ENCODE data around the gene LDLRAD1.
"Not testable (repeated sequence)": the region's sequence is repeated elsewhere in the genome, so short reads cannot be mapped to it uniquely, and the experiment has no call there.

The LDLRAD1 gene

DNA sequence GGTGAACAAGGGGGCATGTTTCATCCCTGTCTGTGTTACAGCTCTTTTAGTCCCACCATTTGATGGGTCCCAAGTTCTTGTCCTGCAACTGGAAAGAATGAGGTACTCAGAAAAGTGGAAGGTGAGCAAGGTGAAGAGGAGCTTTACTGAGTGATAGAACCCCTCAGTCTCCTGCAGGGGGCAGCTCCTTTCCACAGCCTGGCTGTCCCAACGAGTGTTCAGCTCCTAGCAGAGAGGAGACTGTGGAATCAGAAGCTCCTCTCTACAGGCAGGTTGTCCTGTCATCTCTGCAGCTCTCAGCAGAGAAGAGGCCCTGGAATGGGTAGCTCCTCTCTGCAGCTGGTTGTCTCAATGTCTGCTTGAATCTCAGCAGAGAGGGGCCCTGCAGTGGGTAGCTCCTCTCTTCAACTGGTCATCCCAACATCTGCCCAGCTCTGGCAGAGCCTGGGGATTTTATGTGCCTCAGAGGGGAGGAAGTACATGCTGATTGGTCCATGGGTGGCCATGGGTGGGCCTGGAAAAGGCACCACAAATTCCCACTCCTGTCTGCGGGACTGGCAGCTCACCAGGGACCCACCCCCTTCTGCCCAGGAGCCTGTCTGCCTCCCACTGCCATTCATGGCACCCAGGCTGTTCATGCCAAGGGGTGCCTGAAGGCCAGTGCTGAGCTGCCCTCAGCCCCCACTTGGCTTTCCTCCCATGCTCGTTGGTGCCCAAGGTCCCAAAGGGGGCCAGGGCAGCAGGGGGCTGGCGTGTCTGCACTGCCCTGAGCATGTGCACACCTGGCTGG lies 25.7 kb downstream of the LDLRAD1 start:
- no peak for DNase-seq

DNA sequence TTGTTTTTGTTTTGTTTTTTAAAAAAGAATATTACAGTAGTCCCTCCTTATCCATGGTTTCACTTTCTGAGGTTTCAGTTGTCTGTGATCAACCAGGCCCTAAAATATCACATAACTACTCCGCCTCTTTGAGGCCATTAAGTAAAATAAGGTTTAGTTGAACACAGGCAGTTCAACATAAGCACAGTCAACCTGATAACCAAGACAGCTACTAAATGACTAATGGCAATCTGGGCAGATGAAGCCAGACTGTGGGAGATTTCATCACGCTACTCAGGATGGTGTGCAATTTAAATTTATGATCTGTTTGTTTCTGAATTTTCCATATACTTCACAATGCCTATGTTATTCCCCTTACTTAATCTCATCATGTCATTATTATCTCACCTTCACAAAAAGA lies 30.1 kb downstream of the LDLRAD1 start:
- DNase-seq = no peak

DNA sequence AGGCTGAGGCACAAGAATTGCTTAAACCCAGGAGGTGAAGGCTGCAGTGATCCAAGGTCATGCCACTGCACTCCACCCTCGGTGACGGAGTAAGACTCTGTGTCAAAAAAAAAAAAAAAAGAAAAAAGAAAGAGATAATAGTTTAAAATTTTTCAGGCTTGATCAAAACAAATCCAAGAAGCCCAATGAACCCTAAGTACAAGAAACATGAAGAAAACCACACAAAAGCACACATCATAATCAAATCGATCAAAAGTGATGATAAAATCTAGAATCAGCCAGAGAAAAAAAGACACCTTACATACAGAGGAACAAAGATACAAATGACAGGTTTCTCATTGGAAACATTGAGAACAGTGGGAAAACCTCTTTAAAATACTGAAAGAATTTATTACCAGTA lies 31.5 kb downstream of the LDLRAD1 start:
- DNase-seq = no peak

DNA sequence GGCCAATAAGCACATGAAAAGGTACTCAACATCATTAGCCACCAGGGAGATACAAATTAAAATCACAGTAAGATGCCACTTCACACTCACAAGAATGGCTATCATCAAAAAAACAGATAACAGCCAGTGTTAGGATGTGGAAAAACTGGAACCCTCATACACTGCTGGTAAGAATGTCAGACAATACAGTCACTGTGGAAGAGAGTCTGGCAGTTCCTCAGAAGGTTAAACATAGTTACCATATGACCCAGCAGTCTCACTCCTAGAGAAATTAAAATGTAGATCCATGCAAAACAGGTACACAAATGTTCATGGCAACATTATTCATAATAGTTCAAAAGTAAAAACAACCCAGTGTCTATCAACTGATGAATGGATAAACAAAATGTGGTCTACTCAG lies 33.3 kb downstream of the LDLRAD1 start:
- DNase-seq = no peak

DNA sequence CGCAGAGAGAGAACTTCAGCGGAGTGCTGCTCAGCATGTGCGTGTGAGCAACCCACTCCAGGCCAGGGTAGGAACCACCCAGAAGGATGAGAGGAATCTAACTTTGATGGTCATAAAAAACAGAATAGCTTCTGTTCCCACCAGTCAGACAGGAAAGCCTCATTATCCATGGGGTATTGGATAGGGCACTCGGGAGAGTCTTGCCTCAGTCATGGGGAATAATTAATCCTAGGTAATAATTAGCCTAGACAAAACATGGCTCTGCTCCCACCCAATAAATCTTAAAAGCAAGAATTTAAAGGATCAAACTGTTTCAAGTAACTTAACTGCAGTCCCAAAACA lies 35.3 kb downstream of the LDLRAD1 start:
- no peak for DNase-seq

DNA sequence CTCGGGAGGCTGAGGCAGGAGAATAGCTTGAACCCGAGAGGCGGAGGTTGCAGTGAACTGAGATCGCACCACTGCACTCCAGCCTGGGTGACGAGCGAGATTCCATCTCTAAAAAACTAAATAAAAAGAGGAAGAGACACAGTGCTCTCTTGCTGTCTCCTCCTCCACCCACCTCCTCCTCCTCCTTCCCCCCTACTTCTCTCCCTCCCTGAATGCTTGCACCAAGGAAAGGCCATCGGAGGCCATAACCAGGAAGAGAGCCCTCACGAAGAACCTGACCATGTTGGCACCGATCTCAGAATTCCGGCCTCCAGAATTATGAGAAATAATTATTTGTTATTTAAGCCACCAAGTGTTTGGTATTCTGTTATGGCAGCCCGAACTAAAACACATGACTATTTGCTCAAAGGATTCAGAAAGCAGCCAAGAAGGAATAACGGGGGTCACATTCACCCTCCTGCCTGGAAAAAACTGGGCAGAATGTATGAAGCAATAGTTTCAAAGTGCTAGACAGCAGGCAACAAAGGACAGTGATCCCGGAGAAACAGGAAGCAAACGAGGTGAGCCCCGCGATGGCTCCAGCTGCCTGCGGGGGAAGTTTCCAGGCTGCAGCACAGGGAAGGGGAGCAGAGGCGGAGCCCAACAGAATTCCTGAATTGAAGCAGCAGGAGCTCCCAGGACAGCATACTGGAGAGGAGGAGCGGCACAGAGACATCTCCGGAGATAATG lies 35.8 kb downstream of the LDLRAD1 start:
- DNase-seq = no peak

DNA sequence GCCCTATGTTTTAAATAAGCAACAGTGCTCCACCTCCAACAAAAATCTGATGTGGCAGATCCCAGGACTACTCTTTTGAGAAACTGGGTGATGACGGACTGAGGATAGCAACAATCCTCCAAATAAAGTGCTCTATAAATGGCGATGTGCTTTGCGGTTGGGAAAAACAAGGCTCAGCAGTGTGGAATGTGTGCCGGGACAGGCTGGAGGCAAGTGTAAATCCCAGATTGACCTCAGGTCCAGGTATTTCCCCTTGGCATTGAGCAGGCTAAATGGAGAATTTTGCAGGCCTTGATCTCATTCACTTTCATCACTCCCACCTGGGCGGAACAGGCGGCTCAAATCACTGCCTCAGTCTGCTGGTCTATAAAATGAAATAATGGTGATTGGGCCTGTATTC lies 36.8 kb downstream of the LDLRAD1 start:
- no peak for DNase-seq

DNA sequence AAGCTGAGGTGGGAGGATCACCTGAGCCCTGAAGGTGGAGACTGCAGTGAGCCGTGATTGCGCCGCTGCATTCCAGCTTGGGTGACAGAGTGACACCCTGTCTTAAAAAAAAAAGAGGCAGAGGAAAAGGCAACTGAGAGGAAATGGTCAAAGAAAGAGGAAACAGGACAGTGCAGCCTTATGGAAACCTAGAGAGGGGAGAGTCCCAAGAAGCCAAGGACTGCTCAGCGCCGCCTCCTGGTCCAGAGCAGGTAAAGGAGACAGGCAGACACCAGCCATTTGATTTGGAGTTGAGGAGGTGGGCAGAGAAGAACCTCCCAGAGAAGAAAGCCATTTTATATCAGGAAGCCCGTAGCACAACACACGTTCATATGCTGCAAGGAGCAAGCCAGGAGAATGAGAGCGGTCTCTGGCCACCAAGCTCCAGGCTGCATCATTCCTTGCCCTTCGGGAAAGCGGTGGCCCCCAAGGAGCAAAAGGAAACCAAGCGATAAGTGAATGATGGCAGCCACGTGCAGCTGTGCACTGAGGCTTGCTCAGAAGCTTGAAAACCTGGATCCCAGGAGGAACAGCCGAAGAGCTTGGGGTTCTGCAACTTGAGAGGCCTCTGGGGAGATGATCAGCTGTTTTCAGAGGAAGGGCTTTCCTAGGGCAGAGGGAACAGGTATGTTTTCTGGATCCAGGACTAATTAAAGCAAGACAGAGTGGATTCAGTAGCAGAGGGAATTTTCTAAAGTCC lies 38.1 kb downstream of the LDLRAD1 start:
- no peak for DNase-seq

DNA sequence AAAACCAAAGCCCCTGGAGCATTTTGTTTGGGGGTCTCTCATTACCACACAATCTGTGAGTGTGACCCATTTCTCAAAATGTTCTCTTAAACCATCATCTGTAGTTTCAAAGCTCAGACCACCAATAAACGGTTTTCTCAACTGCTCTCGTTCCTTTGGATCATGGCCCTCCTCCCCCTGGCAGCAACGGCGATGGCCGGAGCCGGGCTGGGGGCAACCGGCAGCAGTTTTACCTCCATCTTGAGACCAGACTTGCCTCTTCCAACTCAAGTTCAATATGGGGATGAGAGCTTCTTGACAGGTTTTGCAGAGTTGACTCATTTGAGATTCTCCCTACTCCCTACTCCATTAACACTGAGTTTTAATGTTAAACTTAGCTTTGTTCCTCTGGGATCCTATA lies 42.1 kb downstream of the LDLRAD1 start:
- no peak for DNase-seq

DNA sequence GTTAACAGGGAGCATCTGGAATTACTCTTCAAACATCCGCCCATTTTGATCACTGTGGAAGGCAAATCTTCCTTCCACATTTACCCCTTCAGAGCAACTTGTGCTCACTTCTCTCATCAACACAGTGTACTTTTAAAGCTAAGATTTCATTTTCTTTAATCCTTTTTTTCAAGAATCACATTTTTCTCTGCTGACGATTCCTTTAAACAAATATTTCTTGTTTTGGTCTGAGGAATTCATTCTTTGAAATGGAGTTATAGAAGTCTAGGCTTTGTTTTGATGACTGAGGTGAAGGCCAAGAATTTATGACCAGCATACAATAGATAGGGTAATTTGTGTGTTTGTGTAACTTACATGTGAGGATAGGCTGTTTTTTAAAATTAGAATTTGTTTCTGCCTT lies 46.3 kb downstream of the LDLRAD1 start:
- DNase-seq = no peak

DNA sequence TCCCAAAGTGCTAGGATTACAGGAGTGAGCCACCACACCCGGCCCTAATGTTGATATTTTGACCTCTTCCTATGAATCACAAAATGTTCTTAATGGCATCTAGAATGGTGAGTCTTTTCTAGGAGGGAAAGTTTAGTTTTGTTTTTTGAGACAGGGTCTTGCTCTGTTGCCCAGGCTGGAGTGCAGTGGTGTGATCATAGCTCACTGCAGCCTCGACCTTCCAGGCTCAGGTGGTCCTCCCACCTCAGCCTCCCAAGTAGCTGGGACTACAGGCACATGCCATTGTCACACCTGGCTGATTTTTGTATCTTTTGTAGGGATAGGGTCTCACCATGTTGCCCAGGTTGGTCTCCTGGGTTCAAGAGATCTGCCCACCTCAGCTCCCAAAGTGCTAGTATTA lies 48.7 kb downstream of the LDLRAD1 start:
- not testable (repeated sequence) for DNase-seq

DNA sequence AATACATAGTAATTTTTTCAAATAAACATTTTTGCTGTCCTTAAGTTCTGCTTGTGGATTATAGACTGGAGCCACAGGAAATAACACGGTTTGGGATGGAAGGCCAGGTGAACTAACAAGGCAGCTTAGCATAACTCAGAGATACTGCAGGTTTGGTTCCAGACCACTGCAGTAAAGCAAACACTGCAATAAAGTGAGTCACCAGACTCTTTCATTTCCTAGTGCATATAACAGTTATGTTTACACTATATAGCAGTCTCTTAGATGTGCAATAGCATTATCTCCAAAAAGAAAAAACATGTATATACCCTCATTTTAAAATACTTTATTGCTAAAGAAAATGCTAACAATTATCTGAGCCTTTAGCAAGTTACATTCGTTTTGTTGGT lies 49.9 kb downstream of the LDLRAD1 start:
- DNase-seq = no peak

DNA sequence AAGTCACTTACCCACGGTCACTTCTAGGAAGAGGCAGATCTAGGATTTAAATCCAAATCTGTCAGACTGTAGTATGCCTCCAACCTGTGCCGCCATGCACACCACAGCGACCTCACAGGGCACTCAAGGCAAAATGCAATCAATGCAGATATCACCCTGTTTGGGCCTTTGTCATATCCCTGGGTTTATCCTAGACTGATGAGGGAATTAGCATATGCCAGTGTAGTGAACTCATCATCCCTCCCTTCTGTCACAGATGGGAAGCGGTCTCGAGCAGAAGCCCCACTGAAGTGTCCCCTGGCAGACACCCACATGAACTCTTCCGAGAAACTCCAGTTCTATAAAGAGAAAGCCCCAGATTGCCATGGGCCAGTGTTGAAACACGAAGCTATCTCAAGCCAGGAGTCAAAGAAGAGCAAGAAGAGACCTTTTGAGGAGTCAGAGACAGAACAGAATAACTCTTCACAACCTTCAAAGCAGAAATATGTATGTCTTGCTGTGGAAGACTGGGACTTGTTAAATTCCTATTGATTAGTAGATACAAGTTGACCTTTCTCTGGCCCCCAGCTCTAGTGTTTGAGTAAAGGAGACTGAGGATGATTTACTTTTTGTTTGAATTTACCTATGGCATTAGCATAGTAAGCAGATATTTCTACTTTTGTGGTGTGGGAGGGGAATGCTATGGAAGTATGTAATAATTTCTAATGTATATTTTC lies 50.4 kb downstream of the LDLRAD1 start:
- DNase-seq = no peak

DNA sequence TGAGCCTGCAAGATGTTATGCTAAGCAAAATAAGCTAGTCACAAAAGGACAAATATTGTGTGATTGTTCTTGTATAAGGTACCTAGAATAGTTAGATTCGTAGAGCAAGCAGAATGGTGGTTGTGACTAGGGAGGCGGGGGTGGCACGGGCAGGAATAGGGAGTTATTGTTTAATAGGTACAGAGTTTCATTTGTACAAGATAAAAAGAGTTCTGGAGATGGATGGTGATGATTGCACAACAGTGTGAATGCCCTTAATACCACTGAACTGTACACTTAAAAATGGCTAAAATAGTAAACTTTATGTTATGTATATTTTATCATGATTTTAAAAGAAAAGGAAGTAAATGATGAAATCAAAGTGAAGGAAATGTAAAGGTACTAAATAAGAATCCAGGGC lies 51.2 kb downstream of the LDLRAD1 start:
- no peak for DNase-seq

DNA sequence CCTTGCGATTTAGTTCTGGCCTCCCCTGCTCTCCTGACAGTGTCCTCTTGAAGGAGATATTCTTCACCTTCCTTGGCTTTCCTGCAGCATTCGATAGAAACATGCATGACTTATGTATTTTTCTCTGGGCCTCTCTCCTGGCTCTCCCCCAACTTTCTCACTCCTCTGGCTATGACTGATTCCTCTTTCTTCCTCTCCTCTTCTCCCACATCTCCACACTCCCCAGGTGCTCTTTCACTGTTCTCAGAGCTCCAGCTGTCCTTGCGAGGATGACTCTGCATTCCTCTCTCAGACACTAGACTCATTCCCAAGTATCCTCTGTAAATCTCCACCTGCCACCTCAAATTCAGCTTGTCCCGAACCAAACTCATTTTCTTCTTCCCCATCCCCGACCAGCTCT lies 53.9 kb downstream of the LDLRAD1 start:
- DNase-seq = no peak

DNA sequence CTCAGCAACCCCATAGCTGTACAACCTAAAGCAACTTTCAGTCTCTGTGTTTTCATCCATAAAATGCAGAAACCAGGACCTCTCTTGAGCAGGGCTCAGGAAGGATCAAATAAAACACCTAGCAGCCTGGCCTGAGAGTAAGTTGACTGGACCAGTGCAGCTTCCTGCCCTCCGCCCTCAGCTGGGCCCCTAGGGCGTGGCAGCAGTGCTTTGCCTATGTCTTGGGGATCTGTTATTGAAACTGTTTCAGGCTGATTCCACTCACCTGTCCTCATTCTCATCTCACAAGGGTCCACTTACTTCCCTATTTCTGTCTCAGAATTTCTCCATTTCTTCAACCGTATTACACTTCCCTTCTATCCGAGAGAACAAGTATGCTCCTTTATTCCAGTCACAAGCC lies 54.5 kb downstream of the LDLRAD1 start:
- no peak for DNase-seq

DNA sequence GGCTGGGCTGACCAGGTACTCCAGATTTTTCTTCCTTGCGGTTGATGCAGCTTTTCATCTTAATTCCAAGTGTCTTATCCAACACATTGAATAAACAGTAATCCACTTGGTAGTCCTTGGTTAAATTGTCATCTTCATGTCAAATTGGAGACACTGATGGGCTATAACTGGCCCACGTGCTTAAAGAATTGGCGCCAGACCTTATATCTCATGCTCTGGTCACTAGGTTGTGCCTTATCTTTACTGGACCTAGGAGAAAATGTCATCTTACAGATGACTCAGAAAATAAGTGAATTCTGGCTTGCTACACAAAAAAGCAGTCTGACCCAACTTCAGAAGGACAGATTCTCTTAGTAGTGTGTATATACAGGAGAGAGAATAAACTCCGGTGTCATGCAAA lies 55.6 kb downstream of the LDLRAD1 start:
- DNase-seq = no peak

DNA sequence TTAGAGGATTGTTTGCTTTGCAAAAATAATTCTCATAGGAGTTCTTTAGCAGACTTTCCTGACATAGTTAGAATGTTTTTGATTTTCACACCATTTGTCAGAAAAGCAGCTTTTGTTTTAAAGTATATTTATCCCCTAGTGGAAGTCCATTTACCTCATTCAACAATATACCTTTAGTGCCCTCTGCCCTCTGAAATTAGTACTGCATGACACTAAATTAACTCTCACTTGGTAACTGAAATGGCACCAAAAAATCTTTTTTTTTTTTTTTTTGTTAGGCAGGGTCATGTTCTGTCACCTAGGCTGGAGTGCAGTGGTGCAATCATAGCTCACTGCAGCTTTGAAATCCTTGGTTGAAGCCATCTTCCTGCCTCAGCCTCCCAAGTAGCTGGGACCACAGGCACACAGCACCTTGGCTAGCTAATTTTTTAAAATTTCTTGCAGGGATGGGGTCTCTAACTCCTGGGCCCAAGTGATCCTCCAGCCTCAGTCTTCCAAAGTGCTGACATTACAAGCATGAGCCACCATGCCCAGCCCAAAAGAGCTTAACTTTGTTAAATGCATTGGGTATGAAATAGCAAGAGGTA lies 58.2 kb downstream of the LDLRAD1 start:
- DNase-seq = no peak

All from stimulated activated CD4-positive, alpha-beta T cell treated with anti-CD3 and anti-CD28 coated beads, Interleukin-4, amount 100 ng/mL, for 4 hours (primary cell).